DOHH2 (cell line): Measurements from ENCODE around the gene KRTAP24-1.

Experiments
- CTCF ChIP-seq: fragments of 200-600 bp; sonication (generic); IDR thresholded peaks from one replicate; pipeline ENCODE4 v1.5.1; 2014; ENCODE audit warnings: antibody characterized with exemption, mild to moderate bottlenecking, low read depth, low read length; ENCODE audit not compliant: poor library complexity, severe bottlenecking
- EZH2phosphoT487 ChIP-seq: fragments of 200-600 bp; sonication (generic); IDR thresholded peaks from 2 replicates; pipeline ENCODE4 v1.6.1; 2017; ENCODE audit warnings: borderline replicate concordance, mild to moderate bottlenecking, antibody characterized with exemption, low read length, moderate library complexity, mixed read lengths

GRCh38 chr21:30245061-30245460 is 37.7 kb downstream of the KRTAP24-1 start:
- TF ChIP-seq CTCF, result no peak
- TF ChIP-seq EZH2phosphoT487, result no peak
